NCI-H146 (cell line): ENCODE results near the gene DNAJB1.
"Not testable (repeated sequence)": the region's sequence is repeated elsewhere in the genome, so short reads cannot be mapped to it uniquely, and the experiment has no call there.

Source experiments
- DNase-seq: peaks from one replicate; lab custom pipeline; 2025; lab: John Stamatoyannopoulos, UW

The DNAJB1 gene

DNA sequence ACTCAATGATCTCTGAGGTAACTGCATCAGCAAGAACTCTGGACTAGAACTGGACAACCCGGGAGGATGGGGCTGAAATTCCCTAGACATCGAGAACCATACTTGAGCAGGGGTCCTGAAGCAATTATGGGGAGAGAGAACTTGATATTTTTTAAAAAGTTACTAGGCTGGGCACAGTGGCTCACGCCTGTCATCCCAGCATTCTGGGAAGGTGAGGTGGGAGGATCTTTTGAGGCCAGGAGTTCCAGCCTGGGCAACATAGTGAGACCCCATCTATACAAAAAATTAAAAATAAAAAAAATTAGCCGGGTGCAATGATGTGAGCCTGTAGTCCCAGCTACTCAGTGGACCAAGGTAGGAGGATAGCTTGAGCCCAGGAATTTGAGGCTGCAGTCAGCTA, 2.3 kb upstream of the DNAJB1 start:
- DNase-seq = no peak

DNA sequence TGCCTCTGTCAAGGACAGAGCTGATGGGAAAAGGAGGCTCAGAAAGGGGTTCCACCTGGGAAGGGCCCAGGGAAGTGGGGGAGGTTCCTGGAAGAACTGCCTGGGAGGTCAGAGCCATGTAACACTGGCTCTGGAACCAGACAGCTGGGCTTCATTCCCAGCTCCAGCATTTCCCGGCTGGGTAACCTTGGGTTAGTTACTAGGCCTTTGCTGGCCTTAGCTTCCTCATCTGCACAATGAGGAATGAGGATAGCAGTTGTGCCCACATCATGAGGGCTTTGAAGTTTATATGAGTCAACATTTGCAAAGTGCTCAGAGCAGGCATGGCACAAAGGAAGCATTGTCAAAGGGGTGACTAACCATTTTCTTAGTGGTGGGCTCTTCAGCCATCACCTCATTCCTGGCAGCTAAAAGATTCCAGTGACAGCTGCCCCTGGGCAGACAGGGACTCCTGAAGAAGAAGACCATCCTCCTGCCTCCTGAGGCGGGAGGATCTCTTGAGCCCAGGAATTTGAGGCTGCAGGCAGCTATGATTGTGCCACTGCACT, 1.7 kb upstream of the DNAJB1 start:
- DNase-seq = no peak

DNA sequence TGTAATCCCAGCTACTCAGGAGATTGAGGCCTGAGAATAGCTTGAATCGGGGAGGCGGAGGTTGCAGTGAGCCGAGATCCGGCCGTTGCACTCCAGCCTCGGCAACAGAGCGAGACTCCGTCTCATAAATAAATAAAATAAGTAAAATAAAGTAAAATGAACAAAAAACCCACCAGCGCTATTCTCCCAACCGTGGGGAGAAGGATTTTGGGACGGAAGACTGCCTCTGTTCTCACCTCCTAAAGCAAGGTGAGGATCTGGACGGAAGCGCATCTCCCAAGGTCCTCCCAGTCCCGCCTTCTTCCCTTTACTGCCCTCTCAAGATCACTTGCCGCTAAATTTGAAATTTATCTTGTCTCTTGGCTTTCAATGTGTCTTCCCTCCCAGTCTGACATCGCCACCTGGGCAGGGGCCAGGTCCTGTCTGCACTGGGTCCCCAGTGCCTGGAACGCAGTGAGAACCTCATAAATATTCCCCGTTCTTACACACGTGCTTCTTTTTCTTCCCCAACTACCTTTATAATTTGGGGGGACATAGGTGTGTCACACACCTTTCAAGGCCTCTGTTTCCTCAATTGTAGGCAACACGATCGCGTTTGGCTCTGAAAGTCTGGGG, 1.2 kb upstream of the DNAJB1 start:
- no peak for DNase-seq

DNA sequence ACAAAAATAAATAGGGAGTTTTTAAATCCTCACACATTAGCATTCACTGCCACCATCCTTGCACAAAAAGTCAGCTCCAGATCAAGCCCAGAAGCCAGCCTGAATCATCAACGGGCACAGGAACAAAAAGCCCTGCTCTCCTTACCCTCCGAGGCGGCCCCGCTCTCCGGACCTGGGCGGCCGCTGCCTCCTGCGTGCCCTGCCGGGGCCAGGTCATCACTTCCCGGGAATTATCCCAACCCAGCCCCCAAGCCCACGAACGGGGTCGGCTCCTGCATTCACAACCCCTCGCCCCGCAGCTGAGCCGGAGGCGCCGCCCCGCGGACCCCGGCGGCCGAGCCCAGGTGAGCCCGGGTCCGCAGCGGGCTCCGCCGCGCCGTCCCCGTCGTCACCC, 754 bp downstream of the DNAJB1 start:
- DNase-seq = peak; percentile 49

DNA sequence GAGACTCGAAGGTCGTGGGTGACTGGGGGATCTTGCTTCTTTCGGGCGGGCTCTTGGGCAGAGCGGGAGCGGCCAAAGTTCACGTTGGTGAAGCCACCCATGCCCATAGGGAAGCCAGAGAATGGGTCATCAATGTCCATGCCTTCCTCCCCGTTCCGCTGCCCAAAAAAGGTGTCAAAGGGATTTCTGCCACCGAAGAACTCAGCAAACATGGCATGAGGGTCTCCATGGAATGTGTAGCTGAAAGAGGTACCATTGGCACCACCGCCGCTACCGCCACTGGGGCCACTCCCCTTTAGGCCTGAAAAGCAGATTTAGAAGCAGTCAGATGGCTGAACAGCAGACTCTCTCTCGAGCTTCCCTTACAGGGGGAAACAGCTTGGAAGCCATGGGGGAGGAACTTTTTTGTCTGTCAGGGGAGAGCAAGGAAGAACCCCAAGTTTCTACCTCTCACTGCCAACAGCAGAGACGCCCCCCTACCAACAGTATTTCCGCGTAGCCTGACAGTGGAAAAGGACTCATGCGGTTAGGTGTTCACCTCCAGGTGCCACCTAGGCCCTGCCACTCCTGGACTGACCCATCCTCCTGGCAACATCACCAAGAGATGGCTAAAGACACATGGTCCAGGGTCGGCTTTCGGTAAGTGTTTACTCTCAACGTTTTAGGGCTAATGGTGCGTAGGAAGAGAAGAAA, 1.3 kb downstream of the DNAJB1 start:
- DNase-seq = no peak

DNA sequence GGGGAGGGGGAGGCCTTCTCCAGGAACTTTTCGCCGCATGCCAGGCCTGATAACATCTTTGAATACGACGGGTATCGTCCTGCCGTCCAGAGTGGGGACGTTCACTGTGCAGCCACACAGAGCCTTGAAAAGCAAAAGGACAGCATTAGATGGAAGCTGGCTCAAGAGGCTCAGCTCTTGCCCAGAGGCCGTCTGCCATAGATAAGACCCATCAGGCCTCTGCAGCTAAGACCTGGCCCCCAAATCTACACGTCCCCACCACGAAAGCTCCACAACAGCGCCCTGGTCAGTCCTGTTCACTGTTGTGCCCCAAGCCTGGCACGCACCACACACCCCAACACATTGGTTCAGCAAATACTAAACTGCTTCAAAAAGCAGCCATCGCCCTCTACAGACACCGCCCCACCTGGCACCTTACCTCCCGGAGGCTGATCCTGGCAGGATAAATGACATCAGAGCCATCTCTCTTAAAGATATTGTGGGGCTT, 2.1 kb downstream of the DNAJB1 start:
- no peak for DNase-seq

DNA sequence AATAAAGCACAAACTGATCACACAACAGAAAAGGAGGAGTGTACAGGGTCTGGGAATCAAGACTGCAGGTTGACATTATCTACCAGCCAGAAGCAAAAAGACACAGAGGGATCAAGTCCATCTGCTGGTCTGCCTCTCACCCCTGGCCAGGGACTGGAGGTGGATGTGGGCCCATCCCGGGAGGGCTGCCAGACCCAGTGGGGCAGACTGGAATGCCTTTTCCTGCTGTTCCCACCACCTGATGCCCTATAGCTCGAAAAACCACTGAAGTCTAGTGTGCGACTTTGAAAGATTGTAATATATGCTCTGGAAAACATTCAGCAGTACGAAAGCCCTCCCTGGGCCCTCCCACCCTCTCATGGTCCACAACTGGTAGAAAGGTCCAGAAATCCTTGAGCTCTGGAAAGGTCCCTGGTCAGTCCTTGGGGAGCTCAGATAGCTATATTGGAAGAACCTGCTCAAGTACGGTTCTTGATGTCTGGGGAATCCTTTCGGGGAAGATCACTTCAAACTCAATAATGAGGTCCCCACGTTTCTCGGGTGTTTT, 2.6 kb downstream of the DNAJB1 start:
- no peak for DNase-seq

DNA sequence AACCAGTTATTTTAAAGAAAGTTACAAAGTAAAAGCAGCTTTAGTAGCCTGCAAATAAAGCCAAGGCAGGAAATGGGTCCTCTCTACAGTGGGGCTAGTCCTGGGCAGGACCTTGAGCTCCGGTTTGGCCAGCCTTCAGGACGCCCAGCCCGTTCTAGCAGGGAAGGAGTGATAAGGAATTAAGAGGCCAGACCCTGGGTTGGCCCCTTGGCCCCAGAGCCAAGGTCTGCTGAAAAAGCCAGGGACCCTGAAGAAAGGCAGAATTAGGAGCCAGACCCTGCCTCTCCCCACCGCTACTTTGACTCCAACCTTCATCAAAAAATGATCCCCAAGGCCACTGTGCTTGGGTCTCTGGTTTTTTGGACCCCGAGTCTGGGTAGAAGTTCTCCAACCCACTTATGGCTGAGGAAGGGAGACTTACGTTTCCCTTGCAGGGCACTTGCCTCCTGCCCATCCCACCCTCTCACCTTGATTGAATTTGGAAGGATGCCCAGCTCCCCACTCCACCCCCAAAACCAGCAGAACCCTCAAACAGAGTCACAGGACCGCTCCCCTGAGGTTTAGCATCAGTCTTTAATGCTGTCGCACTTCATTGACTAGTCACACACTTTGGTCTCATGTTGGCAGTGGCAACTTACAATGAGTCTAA, 3.9 kb downstream of the DNAJB1 start:
- DNase-seq = no peak

DNA sequence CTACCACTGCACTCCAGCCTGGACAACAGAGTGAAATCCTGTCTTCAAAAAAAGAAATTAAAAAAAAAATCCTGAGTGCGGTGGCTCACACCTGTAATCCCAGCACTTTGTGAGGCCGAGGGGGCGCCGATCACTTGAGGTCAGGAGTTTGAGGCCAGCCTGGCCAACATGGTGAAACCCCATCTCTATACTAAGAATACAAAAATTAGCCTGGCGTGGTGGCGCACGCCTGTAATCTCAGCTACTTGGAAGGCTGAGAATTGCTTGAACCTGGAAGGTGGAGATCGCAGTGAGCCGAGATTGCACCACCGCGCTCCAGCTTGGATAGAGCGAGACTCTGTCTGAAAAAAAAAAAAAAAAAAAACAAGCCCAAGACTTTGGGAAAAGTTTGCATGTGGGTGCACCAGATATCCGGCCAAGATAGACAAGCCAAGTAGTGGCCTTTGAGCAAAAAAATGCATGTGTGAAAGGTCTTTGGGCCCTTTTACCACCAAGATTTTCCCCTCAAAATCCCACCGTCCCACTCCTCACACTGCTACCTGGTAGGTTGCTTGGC, 5.7 kb downstream of the DNAJB1 start:
- no peak for DNase-seq

DNA sequence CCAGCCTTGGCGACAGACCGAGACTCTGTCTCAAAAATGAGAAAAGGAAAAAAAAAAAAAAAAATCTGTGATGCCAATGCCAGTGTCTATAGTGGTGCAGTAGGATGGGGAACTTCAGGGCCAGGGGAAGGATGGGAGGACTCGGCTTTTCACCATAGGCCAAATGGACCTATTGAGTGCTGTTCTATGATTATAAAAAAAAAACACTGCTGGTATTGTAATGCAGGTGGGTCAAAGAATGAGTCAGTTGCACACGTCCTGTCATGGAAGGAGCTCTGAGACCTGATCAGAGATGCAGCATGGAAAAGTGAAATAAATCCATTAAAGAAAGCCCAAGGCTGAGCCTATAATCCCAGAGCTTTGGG, 7.0 kb downstream of the DNAJB1 start:
- no peak for DNase-seq

DNA sequence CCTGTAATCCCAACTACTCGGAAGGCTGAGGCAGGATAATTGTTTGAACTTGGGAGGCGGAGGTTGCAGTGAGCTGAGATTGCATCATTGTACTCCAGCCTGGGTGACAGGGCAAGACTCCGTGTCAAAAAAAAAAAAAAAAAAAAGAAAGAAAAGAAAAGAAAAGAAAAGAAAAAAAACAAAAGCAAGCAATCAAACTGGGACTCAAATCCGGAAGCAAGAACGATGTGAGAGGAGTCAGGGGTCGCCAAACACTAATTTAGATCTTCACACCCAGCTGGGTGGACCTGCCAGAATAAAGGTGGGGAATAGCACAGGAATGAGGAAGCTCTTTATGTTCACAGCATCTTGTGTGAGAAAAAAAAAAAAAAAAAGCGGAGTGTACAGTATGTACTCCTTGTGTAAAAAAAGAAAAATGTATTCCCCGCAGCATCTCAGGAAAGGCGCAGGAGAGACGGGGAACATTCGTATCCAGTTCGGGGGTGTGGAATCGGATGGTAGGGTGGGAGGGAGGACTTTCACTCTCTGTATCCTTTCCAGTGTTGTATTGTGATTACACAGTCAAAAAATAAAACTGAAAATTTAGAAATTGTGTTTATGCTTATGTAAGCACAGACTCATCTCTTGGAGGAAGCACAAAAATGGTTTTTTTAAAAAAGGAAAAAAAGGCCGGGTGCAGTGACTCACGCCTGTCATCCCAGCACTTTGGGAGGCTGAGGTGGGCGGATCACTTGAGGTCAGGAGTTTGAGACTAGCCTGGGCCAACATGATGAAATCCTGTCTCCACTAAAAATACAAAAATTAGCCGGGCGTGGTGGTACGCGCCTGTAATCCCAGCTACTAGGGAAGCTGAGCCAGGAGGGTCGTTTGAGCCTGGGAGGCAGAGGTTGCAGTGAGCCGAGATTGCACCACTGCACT, 7.6 kb downstream of the DNAJB1 start:
- no peak for DNase-seq

DNA sequence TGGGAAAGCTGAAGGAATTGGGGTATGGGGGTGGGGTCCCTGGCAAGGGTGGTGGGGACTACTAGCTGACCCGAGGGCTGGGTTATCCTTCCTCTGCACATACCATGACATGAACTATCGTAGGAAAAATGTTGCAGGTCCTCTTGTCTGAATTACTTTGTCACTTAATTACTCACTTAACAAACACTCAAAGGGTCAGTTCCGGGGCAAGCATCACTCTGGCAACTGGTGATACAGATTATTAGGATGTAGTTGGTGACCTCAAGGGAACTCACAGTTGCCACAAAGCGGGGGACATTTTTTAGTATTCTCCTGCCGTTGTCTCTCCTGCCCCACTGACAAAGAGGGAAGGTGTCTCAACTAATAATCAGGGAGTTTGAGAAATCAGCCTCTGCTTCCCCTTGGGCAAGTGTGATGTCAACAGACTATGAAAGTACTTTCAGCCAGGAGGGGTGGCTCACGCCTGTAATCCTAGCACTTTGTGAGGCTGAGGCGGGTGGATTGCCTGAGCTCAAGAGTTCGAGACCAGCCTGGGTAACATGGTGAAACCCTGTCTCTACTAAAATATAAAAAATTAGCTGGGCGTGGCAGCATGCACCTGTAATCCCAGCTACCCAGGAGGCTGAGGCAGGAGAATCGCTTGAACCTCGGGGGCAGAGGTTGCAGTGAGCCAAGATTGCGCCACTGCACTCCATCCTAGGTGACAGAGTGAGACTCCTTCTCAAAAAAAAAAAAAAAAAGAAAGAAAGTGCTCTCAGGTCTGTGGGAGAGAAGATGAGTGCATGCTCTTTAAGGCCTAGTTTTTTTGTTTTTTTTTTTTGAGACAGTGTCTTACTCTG, 10.3 kb downstream of the DNAJB1 start:
- DNase-seq = no peak

DNA sequence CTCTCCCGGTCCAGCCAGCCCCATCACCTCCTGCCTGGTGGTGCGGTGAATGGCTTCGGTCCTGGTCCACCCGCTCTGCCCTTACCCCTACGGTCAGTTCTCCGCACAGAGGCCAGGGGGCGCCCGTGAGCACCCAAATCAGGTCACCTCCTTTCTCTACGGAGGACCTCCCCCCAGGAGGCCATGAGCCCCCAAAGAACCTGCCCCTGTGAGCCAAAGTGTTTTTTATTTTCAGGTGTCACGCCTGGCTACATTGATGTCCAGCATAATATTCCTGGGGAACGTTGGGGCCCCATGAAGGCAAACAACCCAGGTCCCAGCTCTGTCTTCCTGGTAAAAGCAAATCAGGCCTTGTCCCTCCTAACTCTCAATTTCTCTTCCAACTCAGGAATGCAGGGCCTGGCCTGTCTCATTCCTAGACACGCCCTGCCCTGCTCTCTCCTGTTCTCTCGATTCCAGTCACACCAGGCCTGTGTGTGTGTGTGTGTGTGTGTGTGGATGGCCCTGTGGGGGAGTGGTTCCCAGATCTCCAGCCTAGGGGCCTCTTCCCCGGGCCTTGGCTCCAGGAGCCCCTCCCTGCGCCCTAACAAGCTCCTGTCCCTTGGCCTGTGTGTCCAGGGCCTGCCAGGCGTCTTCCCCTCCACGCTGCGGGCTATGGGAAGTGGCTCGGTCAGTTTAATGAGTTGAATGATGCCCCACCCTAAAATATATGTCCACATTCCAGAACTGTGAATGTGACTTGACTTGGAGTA, 12.5 kb downstream of the DNAJB1 start:
- DNase-seq = peak; percentile 62

DNA sequence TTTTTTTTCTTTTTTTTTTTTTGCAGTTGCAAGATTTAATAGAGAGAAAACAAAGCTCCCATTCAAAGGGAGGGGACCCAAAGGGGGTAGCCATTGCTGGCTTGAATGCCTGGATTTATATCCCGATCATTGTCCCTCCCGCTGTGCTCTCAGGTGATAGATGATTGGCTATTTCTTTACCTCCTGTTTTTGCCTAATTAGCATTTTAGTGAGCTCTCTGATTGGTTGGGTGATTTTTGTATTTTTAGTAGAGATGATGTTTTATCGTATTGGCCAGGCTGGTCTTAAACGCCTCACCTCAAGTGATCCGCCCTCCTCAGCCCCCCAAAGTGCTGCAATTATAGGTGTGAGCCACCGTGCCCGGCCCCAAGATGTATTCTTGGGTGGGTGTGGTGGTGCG, 13.6 kb downstream of the DNAJB1 start:
- not testable (repeated sequence) for DNase-seq

DNA sequence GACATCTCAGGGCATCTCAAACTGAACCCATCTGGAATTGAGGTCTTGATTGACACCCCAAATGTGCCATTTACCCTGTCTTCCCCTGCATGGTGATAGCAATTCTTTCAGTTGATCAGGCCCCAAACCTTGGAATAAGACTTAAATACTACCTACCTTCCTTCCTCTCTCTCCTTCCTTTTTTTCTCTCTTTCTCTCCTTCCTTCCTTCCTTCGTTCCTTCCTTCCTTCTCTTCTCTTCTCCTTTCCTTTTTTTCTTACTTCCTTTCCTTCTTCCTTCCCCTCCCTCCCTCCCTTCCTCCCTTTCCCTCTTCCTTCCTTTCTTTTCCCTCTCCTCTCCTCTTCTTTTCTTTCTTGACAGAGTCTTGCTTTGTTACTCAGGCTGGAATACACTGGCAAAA, 14.9 kb downstream of the DNAJB1 start:
- DNase-seq = no peak

DNA sequence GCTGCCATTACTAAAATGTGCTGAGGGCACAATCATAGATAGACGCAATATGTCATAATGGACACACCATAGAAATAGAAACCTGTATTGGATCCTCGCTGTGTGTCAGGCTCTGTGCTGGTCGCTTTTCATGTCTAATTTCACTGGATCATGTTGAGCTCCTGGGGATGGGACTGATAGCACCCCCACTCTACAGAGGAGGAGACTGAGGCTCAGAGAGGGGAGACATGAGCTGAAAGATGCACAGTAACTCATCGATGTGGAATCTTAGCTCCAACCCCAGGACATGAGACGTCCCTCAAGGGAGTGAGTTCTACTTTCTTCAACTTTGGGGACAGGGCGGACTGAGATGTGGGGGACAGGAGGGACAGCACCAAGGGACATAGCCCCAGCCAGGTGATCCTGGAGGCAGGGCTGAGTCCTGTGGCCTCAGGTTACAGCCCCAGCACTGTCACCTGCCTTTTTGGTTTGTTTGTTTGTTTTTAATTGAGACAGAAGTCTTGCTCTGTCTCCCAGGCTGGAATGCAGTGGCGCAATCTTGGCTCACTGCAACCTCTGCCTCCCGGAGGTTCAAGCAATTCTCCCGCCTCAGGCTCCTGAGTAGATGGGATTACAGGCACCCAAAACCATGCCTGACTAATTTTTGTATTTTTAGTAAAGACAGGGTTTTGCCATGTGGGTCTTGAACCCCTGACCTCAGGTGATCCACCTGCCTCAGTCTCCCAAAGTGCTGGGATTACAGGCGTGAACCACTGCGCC, 15.7 kb downstream of the DNAJB1 start:
- DNase-seq = no peak

DNA sequence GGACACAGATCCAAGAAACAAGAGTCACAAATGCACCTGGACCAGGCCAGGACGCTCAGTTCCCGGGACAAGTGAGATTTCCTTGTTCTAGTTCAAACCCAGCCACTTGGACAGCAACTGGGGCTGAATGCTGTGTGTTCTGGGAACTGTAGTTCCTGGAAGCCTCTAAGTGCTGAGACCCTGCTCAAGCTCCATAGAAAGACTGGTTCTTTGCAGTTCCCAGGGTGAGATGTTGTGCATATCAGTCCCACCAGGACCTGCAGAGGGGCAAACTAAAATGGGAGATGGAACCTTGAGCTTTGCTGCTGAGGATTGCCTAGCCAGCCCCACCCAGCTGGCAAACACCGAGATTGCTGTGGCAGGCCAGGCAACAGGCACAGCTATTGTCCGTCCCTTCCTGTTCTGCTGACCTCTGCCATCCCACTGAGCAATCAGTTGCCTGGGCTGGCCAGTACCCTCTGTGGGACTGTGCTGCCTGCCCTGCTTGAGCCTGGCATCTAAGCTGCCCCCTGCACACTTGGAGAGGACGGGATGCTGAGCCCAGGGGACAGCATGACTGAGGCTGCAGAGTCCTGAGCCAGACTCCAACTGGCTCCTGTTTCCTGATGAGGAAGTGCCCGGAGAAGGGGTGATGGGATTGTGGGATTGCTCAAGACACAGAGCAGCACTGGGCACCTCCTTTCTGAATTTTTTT, 20.8 kb downstream of the DNAJB1 start:
- DNase-seq = peak; percentile 62

DNA sequence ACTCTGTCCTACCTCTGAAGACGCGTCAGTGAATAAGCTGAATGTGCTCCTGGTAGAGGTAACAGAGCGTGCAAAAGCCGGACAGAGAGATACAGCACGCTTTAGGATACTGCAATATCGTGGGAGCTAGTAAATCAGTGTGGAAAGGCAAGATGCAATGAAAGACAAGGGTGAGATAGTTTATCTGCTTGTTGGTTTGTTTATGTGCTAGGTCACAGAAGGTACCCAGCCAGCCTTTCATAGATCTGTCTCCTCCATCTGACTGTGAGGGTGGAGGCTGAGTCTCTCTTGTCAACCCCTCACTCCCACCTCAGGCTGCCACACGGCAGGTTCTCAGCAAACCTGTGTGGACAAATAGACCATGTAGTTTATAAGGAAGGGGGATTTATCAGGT, 21.4 kb downstream of the DNAJB1 start:
- DNase-seq = no peak
